NCI-H1694 treated with DMSO at 0.1 percent for 48 hours (cell line): ENCODE results near the gene PRPF19.
A peak's percentile ranks its signal among the peaks of the same experiment; 100 is the strongest.

Source experiments
- DNase-seq: peaks from one replicate; lab custom pipeline; 2025; lab: John Stamatoyannopoulos, UW

The PRPF19 gene

GRCh38 chr11:60905047-60905446 lies 1.3 kb downstream of the PRPF19 start:
- no peak for DNase-seq

DNA sequence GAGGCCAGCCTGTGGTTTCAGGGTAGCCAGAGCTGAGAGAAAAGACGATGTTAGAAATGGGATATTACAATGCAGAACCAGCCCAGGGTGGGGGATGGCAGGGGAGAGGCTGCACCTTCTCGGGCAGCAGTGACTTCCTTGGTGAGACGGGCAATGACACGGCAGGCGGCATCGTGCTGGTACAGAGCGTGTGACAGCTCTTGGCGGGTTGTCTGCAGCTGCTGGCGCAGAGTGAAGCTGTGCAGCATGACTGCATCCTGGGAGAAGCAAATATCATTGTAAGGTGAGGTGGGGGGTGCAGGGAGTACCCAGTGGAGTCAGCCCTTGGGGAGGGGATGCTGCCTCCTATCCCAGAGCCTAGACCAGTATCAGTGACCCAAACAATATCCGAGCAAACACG lies 3.8 kb downstream of the PRPF19 start:
- DNase-seq = no peak

DNA sequence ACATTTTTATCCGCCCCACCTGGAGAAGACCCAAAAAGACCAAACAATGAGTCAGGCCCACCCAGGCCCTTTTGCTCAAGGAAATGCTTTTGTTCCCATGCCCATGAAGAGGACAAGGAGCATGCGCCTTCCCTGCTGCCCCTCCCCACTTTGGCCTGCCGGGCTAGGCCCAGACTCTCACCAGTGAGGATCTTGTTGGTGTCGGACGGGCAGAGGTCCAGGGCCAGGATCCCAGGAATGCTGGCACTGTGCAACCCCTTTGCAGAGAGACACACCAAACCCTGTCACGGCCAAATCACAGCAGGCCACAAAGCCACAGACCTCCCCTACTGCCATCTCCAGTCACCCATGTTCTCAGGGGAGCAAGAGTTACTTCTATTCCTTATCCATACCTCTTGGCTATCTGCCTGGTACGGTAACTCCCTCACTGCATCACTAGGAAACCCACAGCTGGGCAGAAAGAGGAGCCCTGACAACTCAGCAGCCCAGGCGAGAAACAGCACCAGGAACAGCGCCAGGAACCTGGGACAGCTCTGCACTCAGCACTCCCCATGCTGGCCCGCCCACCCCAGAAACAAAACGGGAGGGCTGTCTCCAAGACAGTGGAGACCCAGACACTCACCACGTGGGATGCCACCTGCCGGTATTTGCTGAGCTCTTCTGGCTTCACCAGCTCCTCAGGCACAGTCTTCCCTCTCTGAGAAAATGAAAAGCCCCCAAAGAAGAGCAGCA lies 5.5 kb downstream of the PRPF19 start:
- no peak for DNase-seq

- DNase-seq = no peak
These were observed 6.4 kb downstream of the PRPF19 start for GRCh38 chr11:60899977-60900376.

- DNase-seq = peak; percentile 49
These were observed 7.1 kb downstream of the PRPF19 start for GRCh38 chr11:60899046-60899936.

GRCh38 chr11:60897496-60897895 lies 8.9 kb downstream of the PRPF19 start:
- no peak for DNase-seq

GRCh38 chr11:60895687-60896086 lies 10.7 kb downstream of the PRPF19 start:
- no peak for DNase-seq

GRCh38 chr11:60891103-60891741 lies 15.2 kb downstream of the PRPF19 start:
- no peak for DNase-seq

- no peak for DNase-seq
These were observed 15.7 kb downstream of the PRPF19 start for GRCh38 chr11:60890696-60891095.

DNA sequence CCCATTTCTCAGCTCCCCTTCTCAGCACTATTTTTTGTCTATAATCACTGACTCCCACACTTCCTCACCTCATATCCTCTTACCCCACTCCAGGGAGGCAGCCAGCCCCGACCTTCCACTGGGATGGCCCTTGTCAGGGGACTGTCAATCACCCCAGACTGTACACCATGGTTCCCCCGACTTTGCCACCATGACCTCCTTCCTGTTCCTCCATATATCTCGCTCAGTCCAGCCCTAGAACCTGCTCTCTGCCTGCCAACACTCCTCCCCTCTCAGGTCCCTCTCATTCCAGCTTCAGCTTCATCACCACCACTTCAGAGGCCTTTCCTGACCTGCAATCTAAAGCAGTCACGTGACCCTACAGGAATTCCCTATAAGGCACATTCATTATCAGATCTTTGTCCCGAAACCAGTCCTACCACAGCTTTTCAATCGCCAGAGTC lies 16.5 kb downstream of the PRPF19 start:
- no peak for DNase-seq

DNA sequence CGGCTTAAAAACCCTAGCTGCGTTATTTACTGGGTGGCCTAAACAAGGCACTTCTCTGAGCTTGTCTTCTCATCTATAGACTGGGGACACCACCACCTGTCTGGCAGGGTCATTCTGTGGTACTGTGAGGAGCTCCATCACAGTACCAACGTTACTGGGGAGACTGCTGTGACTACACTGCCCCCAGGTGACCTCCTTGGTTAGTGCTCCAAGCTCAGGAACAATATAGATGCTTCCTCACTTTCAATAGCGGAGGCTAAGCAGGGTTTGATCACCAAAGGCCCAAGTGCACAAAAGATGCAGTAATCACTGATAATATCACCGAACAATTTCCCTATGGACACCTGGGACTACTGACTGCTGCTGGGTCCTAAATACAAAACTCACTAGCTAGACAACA lies 18.8 kb downstream of the PRPF19 start:
- DNase-seq = peak; percentile 89

DNA sequence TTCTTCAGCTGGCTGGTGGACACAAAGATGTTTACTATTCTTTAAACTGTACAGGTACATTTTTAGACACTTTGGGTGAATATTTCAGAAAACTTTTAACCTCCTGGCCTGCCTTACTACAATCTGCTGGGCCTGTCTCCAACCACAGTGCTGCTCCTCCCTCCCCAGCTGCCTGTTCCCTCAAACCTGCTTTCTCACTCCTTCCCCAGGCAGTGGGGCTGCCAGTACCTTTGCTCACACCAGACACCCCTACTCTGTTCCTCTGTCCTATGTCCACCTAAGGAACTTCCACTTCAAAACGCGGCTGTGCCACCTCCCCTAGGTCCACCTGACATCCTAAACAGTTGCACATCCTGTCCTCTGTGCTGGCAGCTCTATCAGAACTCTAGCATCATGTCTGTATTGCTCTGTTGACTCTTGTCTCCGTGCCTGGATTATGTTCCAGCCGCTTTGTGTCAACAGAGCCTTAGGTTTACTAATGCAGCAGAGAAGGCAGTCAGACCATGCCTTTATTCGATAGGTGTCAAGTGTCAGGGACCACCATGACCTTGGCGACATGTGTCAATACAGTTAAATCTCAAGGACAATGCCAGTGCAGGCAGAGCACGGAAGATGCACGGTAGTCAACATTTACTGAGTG lies 25.6 kb downstream of the PRPF19 start:
- DNase-seq = no peak

DNA sequence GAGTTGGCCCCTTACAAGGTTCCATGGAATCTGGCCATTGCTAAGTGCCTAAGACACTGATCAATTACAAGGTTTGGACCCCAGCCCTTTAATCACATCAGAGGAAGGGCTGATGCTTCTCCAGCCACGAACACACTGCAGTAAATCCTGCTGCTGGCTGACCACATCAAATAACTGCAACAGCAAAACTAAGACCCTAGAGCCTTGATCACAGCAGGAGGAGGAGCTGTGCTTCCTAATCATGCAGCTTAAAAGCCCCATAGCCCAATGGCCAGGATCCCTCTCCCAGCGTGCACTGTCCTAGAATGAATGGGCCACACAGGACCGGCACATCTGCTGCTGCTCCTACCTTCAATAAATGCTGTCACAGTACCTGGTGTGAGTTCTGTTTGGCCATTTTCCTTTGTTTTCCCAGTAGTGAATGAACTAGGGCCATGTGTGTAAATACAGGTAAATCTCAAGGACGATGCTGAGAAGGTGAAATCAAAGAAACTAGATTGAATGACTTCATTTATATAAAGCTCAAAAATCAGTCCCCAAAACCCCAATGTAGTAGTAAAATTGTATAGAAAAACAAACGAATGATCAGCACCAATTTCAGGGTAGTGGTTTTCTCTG lies 26.3 kb downstream of the PRPF19 start:
- DNase-seq = no peak

DNA sequence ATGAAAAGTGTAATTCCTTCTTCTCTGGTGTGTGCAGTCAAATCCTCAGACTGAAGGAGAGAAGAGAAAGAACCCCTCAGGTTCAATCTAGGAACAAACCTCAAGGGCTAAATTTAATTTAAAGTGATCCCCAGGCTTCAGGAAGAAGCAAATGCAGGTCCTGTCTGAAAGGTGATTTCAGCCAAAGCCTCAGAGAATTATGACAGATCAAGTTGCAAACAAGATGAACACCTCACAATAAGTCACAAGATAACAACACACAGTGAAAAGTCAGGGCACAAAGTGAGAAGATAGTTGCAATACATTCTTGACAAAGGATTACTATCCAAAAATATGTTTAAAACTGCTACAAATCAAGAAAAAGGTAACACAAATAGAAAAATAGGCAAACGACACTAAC lies 27.3 kb downstream of the PRPF19 start:
- DNase-seq = no peak

GRCh38 chr11:60878245-60879101 lies 27.9 kb downstream of the PRPF19 start:
- DNase-seq = no peak

GRCh38 chr11:60876168-60876485 lies 30.3 kb downstream of the PRPF19 start:
- DNase-seq = no peak

DNA sequence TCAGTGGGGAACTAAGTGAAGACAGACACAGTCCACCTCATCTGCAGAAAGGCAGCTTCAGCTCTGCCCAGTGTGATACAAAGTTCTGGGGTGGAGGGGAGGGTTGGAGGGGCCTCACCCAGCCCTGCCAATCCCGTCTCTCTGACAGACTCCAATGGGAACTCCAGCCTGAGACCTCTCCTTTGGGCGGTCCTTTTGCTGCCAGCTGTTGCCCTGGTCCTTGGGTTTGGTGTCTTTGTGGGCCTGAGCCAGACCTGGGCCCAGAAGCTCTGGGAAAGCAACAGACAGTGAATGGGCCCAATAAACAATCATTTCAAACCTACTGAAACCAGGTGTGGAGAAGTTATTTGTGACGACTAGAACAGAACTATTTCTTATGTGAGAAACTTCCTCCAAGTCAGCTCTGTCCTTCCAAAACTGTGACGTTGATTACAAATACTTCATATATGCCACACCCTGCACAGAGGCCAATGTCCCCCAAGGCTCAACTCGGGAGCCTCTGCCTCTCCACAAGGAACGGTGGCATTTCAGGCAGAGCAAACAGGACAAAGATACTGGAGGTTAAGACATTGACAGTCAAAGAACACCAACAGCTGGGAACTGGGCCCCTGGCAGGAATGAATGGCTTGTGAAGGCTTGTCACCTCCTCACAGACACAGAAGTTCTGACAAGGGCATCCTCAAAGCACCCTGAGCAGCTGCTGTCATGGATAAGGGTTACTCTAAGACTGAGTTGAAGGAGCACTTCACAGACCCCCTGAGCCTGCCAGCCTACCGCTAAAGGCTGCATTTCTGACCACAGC lies 30.8 kb downstream of the PRPF19 start:
- no peak for DNase-seq

- DNase-seq = no peak
These were observed 31.7 kb downstream of the PRPF19 start for GRCh38 chr11:60874421-60875365.

- DNase-seq = no peak
These were observed 32.9 kb downstream of the PRPF19 start for GRCh38 chr11:60873533-60873932.
